SK-N-SH (cell line): Measurements from ENCODE around the gene AKT1. TPM values are rescaled to one million over a fixed set of nuclear protein-coding genes. Genes with fewer than 3 reads are reported as not detected.

Experiments used
- CTCF ChIA-PET: fragments of 300-600, 350-600 bp; formaldehyde crosslinking; extraction: SDS; loops from one replicate; lab custom pipeline; 2021; lab: Yijun Ruan, JAX
- POLR2A ChIA-PET: fragments of 350-600 bp; sonication (Branson Sonifier 250); formaldehyde crosslinking; extraction: SDS; loops from one replicate; lab custom pipeline; 2020; ENCODE audit warnings: antibody characterized with exemption, inconsistent platforms; lab: Yijun Ruan, JAX
- DNase-seq: peaks from one replicate; pipeline ENCODE4 v3.0.0; 2012
- H2AFZ ChIP-seq: fragments of 200-600 bp; sonication (generic); 2 replicates; pipeline ENCODE4 v1.8.1; 2016; ENCODE audit warnings: antibody characterized with exemption, mild to moderate bottlenecking, low read depth
- H3F3A ChIP-seq: fragments of 200-600 bp; sonication (generic); replicated peaks from 2 replicates; pipeline ENCODE3; 2016; ENCODE audit warnings: antibody characterized with exemption, mild to moderate bottlenecking; ENCODE audit not compliant: insufficient read depth
- H3K27ac ChIP-seq, 2 experiments: fragments of 200-500 bp in 1 of 2; fragments of 200-600 bp in 1 of 2; sonication (Bioruptor generic) in 1 of 2; sonication (generic), shearing (Covaris generic) in 1 of 2; 2 replicates each; pipeline versions ENCODE4 v1.5.1 to v1.6.1; 2014 to 2016; ENCODE audit warnings: low read depth in 2 of 2, inconsistent platforms in 1 of 2, low read length in 1 of 2, mild to moderate bottlenecking in 1 of 2, mixed read lengths in 1 of 2
- H3K27me3 ChIP-seq: fragments of 200-600 bp; sonication (generic), shearing (Covaris generic); 2 replicates; pipeline ENCODE4 v1.6.1; 2016; ENCODE audit warnings: mixed run types; ENCODE audit not compliant: insufficient read depth
- H3K36me3 ChIP-seq, 2 experiments: fragments of 200-500 bp in 1 of 2; fragments of 200-600 bp in 1 of 2; sonication (Bioruptor generic) in 1 of 2; sonication (generic) in 1 of 2; replicated peaks in 1 of 2; 2 replicates each; pipeline versions ENCODE3 to v1.5.1; 2014 to 2016; ENCODE audit warnings: low read length in 1 of 2, mild to moderate bottlenecking in 1 of 2; ENCODE audit not compliant: insufficient read depth in 2 of 2, control insufficient read depth in 1 of 2
- H3K4me1 ChIP-seq, 2 experiments: fragments of 200-500 bp in 1 of 2; fragments of 200-600 bp in 1 of 2; sonication (Bioruptor generic) in 1 of 2; sonication (generic), shearing (Covaris generic) in 1 of 2; 2 replicates each; pipeline versions ENCODE4 v1.5.1 to v1.6.1; 2014 to 2016; ENCODE audit warnings: low read depth in 1 of 2, low read length in 1 of 2, mixed run types in 1 of 2; ENCODE audit not compliant: insufficient read depth in 2 of 2, control insufficient read depth in 1 of 2
- H3K4me2 ChIP-seq: fragments of 200-600 bp; sonication (generic), shearing (Covaris generic); 2 replicates; pipeline ENCODE4 v1.6.1; 2017; ENCODE audit warnings: mixed run types
- H3K4me3 ChIP-seq, 2 experiments: fragments of 200-500 bp in 1 of 2; fragments of 200-600 bp in 1 of 2; sonication (Bioruptor generic) in 1 of 2; sonication (generic), shearing (Covaris generic) in 1 of 2; 2 replicates each; pipeline versions ENCODE4 v1.5.1 to v1.8.1; 2014 to 2016; ENCODE audit warnings: low read depth in 2 of 2, inconsistent platforms in 1 of 2, low read length in 1 of 2, mild to moderate bottlenecking in 1 of 2, mixed read lengths in 1 of 2, moderate library complexity in 1 of 2
- H3K79me2 ChIP-seq: fragments of 200-600 bp; sonication (generic); 2 replicates; pipeline ENCODE4 v1.8.1; 2017; ENCODE audit warnings: mild to moderate bottlenecking; ENCODE audit not compliant: insufficient read depth
- H3K9ac ChIP-seq: fragments of 200-600 bp; sonication (generic); 2 replicates; pipeline ENCODE4 v1.6.1; 2017; ENCODE audit warnings: mixed run types
- H3K9me2 ChIP-seq: fragments of 200-600 bp; sonication (generic); 2 replicates; pipeline ENCODE4 v1.6.1; 2017; ENCODE audit warnings: mixed run types
- H3K9me3 ChIP-seq: fragments of 200-600 bp; sonication (generic); 2 replicates; pipeline ENCODE4 v1.6.1; 2017; ENCODE audit warnings: mixed run types, mild to moderate bottlenecking, moderate library complexity
- H4K20me1 ChIP-seq: fragments of 200-600 bp; sonication (generic); 2 replicates; pipeline ENCODE4 v1.6.1; 2017; ENCODE audit warnings: mild to moderate bottlenecking, mixed run types; ENCODE audit not compliant: insufficient read depth
- EP300 ChIP-seq, 2 experiments: IDR thresholded peaks; 2 replicates each; pipeline versions ENCODE4 v1.4.0 to v1.6.1; 2012; ENCODE audit warnings: borderline replicate concordance in 1 of 2, low read depth in 1 of 2, low read length in 1 of 2
- FOXM1 ChIP-seq: IDR thresholded peaks from 2 replicates; pipeline ENCODE4 v1.4.0; 2012; ENCODE audit warnings: low read depth, mild to moderate bottlenecking
- MAX ChIP-seq: IDR thresholded peaks from 2 replicates; pipeline ENCODE4 v1.4.0; 2012; ENCODE audit warnings: low read depth
- MEF2A ChIP-seq: IDR thresholded peaks from 2 replicates; pipeline ENCODE4 v1.4.0; 2012; ENCODE audit warnings: low read depth, borderline replicate concordance
- RAD21 ChIP-seq: IDR thresholded peaks from 2 replicates; pipeline ENCODE4 v1.6.1; 2012; ENCODE audit warnings: mild to moderate bottlenecking, low read length
- TEAD4 ChIP-seq: IDR thresholded peaks from 2 replicates; pipeline ENCODE4 v1.4.0; 2012; ENCODE audit warnings: mild to moderate bottlenecking, borderline replicate concordance; ENCODE audit not compliant: insufficient read depth
- USF1 ChIP-seq: IDR thresholded peaks from 2 replicates; pipeline ENCODE4 v1.4.0; 2012; ENCODE audit warnings: low read depth, borderline replicate concordance
- WGBS: methylation state at CpG from one replicate; pipeline ENCODE4 v1.1.6; 2017; ENCODE audit warnings: low lambda C conversion rate; 5-methylcytosine and 5-hydroxymethylcytosine counted together
- polyA plus RNA-seq, 3 experiments: library from polyadenylated mRNA; depleted of rRNA; stranded (reverse); fragments of >200 nt; gene quantifications; 2 replicates each; pipeline ENCODE4 v1.2.3, GENCODE V29; 2012

AKT1 gene
- polyA plus RNA-seq, 1 of the 3 experiments (the other 2 are of a cell fraction) = 198 TPM

GRCh38 chr14:104739026-104739425 lies 56.5 kb downstream of the AKT1 start:
- no peak overlapping the region for H3K4me3 ChIP-seq
- no peaks in the 10 kb centered on the region for H3K27me3 ChIP-seq
- H3F3A ChIP-seq = no peaks in the 10 kb centered on the region
- CTCF ChIA-PET = interaction anchor here (1.0 to 3.4 kb wide), 4 partner anchors 15 to 75 kb away, joined by 3 to 23 read pairs (median 6); partner anchors contain the start of gene ADSS1
- H3K9me2 ChIP-seq = no peaks in the 10 kb centered on the region
- 96% methylated on average over 5 of the region's 17 CpGs for WGBS
- peaks cover 0 to 6% of the 10 kb centered on the region in 2 experiments; a peak in 1 of 4 replicates for H3K4me1 ChIP-seq
- H3K9me3 ChIP-seq = no peaks in the 10 kb centered on the region
- POLR2A ChIA-PET = interaction anchor here (0.7 kb wide), 1 partner anchor 87 kb away, joined by 3 read pairs; no protein-coding TSS in a partner anchor
- H2AFZ ChIP-seq = no peak overlapping the region
- DNase-seq = peak; percentile 18
- H3K4me2 ChIP-seq = no peak overlapping the region
- no peak overlapping the region for H3K27ac ChIP-seq
- no peak overlapping the region for H3K9ac ChIP-seq
- H4K20me1 ChIP-seq = no peaks in the 10 kb centered on the region
- peaks cover 0 to 5% of the 10 kb centered on the region in 2 experiments for H3K36me3 ChIP-seq
- H3K79me2 ChIP-seq = no peaks in the 10 kb centered on the region
- TF ChIP-seq TEAD4 (no peak), MEF2A (no peak)

GRCh38 chr14:104738375-104739019 lies 57.1 kb downstream of the AKT1 start:
- Histone ChIP-seq H4K20me1 (no peaks in the 10 kb centered on the region), H3K27ac (no peak overlapping the region), H3K36me3 (peaks cover 0 to 5% of the 10 kb centered on the region in 2 experiments), H3K4me1 (peaks cover 0 to 6% of the 10 kb centered on the region in 2 experiments; a peak in 1 of 4 replicates)
- TF ChIP-seq EP300 (IDR thresholded peaks at IDR 0.05; ENCODE audit: borderline replicate concordance in 1 of 2, low read depth in 1 of 2, low read length in 1 of 2) = no peak
- no peak for TF ChIP-seq RAD21
- TF ChIP-seq, all 33 proteins: peak for 0
- Histone ChIP-seq H3K9me2 (no peaks in the 10 kb centered on the region), H3F3A (no peaks in the 10 kb centered on the region), H3K79me2 (no peaks in the 10 kb centered on the region), H3K9ac (no peak overlapping the region), H3K4me2 (no peak overlapping the region), H2AFZ (no peak overlapping the region), H3K9me3 (no peaks in the 10 kb centered on the region), H3K4me3 (no peak overlapping the region), H3K27me3 (no peaks in the 10 kb centered on the region)
- WGBS = 92% methylated on average over 15 of the region's 18 CpGs
- ChIA-PET POLR2A (no interaction called here), CTCF (interaction anchor here (1.0 to 3.4 kb wide), 5 partner anchors 14 to 76 kb away, joined by 3 to 23 read pairs (median 3); partner anchors contain the start of gene ADSS1)
- peak; percentile 58 for DNase-seq

GRCh38 chr14:104735830-104736642 lies 59.5 kb downstream of the AKT1 start:
- H3K27ac ChIP-seq = peak overlapping the region in 1 of 2 experiments; percentile 16; a peak in 1 of 4 replicates
- H4K20me1 ChIP-seq = no peaks in the 10 kb centered on the region
- H3K9ac ChIP-seq = no peak overlapping the region
- TF ChIP-seq MAX (no peak), FOXM1 (no peak), USF1 (no peak)
- 85% methylated on average over 7 of the region's 26 CpGs for WGBS
- H3K36me3 ChIP-seq = no peaks in the 10 kb centered on the region
- H2AFZ ChIP-seq = no peak overlapping the region
- H3K4me1 ChIP-seq = peaks cover 0 to 6% of the 10 kb centered on the region in 2 experiments; a peak in 1 of 4 replicates
- H3K27me3 ChIP-seq = no peaks in the 10 kb centered on the region
- H3K4me3 ChIP-seq = no peak overlapping the region
- H3K9me2 ChIP-seq = no peaks in the 10 kb centered on the region
- H3K9me3 ChIP-seq = no peaks in the 10 kb centered on the region
- H3F3A ChIP-seq = no peaks in the 10 kb centered on the region
- DNase-seq = peak; percentile 60
- ChIA-PET CTCF (interaction anchor here (0.9 to 4.4 kb wide), 6 partner anchors 12 to 90 kb away, joined by 3 to 21 read pairs (median 4); partner anchors contain the start of gene ADSS1), POLR2A (no interaction called here)
- no peak overlapping the region for H3K4me2 ChIP-seq
- no peaks in the 10 kb centered on the region for H3K79me2 ChIP-seq
